NCI-H2227 (cell line): ENCODE results near the gene ARHGAP15.

ENCODE experiments used
- DNase-seq: peaks from one replicate; lab custom pipeline; 2025; ENCODE audit not compliant: unreplicated experiment; lab: John Stamatoyannopoulos, UW

The ARHGAP15 gene

DNA sequence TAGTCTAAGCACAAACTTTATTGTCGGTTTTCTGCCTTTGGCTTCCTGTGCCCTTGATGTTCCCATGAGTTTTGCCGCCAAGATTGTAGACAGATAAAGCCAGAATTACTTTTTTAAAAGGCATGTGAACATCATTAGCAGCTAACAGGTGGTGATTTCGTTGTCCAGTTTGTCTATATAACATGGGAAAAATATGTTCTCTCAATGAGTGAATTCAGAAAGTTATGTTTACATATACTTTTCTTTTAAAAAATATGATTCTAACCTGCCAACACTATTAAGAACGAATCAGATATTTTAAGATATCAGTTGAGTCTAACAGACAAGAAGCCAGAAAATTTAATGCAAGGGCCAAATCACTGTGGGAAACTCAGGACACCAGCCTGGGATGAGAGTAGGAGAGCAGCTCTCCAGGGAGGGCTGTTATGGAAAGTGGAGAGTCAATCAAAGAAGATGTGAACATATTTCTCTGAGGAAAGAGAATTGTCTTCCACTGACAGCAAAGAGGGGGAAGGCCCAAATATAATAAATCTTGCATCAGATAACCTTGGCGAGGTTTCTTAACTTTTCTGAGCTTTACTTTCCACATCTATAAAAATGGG, 311.3 kb downstream of the ARHGAP15 start:
- DNase-seq = no peak

DNA sequence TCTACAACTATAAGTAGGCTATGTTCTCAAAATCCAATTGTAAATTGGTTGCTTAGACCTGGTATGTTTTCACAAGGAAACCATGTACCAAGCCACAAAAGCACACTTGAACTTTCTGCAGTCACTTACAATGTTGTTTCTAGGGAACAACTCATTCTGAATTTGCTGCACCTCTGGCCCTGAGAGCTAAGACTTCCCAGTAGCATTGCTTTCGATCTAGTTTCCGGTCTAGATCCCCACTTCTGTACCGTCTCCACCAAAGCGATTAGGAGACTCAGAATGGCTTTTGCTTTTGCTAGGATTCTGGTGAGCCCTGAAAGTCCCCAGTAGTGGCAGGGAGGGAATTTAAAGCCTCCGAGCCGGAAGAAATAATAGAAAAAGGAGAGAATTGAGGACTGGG, 313.0 kb downstream of the ARHGAP15 start:
- no peak for DNase-seq

DNA sequence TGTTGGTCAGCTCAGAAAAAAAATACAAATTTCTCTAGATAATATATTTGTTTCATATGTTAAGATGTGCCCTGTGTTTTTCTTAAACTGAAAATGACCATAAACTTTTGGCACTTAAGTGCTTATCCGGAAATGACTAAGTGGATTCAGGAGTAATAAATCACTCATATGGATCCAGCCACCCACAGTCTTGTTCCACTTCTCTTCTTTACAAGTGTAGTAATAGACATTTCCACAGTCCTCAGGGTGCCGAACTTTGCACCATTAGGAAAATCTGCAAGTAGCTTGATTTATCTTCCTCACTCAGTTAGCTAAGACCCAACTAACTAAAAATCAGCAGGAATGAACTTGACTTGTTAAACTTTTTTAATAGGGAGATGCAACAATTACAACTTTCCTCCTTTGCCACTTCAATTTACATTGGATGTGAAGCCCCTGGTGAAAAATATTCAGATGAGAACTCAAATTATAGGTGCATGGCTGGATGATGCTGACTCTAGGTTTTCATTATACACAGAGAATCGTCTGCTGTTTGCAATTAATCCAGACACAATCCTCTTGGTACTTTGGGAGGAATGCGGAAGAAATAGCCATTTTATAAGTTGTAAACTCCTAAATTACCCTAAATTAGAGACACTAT, 322.5 kb downstream of the ARHGAP15 start:
- DNase-seq = no peak

DNA sequence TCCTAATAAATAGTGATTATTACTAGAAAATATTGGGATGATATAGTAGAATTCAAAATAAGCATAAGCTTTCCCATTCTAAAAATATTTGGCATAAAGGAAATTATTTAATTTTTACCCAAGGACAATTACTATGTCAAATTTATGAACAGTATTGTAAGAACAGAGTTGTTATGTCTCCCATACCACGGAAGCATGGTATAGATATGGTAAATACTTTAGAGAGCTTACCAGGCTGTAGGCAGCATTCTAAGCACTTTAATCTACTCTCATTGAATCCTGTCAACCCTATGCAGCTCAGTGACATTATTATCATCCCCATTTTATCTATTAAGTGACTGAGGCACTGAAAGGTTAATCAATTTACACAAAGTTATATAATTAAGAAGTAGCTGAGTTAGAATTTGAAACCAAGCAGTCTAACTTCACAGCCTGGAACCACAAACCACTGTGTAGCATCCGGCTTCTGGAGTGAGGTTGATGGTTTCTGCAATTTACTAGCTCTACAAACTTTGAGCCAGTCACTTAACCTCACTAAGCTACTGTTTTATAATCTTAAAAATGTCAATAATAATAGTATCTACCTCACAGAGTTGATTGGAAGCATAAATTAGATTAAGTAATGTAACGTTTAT, 323.7 kb downstream of the ARHGAP15 start:
- DNase-seq = no peak

DNA sequence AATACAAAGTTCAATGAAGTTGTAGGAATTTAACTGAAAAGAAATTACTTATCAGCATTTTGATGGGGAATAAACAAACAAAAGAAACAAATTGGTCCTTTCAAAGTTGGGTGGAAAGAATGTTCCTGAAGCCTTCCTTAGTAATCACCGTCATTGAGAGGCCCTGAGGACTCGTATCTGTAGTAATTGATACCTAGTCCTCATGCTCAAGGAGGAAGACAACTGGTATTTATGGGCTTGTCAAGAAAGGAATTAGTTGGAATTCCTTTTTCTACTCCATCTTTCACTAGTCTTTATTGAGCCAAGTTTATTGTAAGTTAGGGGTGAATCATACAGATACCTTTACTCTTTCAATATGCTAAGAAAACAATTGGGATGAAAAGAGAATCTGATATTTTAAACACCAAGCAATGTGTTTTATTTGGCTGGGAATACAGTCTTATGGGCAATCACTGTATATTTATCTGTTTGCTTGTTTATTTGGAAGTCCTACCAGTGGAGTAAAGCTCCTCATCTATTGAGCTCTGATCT, 324.8 kb downstream of the ARHGAP15 start:
- no peak for DNase-seq

DNA sequence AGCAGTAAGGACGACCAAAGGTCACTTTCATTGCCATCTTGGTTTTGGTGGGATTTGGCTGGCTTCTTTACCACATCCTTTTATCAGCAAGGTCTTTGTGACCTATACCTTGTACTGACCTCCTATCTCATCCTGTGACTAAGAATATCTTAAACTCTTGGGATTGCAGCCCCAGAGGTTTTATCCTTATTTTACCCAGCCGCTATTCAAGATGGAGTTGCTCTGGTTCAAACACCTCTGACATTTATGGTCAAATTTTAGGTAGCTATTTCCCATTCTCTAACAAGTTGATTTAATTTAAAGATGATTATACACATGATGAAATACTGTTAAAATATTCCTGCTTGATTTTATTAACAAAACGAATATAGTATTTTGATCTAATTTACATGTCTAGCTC, 326.1 kb downstream of the ARHGAP15 start:
- DNase-seq = no peak

DNA sequence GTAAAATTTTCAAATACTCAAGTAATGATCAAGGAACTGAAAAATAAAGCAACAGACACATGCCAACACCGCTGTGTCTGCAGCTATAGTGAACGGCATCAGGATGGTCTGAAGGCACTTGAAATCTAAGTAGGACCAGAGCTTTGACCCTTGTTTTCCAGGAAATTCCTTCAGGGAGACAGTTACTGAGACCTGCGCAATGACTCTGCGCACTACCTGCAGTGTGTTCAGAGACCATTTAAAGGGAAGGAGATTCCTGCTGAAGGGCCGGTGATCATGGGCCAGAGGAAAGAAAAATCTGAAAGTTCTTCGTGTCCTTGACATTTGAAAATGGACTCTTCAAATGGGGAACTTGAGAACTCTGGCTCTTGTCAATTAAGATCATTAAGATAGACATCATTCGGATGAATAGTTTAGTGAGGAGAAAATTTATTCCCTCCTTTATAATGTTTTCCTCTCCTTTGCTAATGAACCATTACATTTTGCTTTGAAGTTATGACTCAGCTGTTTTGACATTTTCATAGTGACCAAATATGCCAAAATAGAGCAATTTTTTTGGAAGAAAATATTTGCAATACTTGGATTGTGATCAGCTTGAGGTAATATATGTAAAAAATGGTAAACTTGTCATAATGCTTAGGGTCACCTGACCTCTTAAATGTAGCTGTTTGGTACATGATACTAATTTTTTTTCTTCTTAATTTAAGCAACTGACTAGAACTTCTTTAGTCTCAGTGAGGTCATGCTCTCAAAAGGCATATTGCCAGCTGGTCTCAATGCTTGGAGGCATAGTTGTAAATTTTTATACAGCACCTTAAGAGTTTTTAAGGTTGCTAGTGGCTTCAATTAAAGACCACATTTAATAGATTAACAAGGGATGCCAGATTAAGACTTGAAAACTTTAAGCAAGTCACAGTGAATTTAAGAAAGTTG, 329.3 kb downstream of the ARHGAP15 start:
- DNase-seq = no peak

DNA sequence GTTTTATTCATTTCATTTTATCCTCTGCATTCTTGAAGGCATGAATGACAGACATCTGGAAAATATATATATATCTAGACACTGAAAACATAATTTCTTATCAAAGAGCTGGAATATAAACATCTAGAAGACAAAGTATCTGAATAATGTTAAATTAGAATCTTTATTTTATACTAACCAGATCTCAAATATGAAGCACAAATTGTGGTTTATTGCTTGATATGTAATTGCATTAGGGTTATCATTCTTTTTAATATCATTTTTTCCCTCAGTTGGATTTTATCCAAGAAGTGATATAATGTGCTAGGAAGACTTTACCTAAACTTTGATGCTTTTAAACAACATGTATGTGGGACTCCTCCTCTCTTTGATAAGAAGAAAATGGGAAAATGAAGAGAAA, 331.2 kb downstream of the ARHGAP15 start:
- DNase-seq = no peak

DNA sequence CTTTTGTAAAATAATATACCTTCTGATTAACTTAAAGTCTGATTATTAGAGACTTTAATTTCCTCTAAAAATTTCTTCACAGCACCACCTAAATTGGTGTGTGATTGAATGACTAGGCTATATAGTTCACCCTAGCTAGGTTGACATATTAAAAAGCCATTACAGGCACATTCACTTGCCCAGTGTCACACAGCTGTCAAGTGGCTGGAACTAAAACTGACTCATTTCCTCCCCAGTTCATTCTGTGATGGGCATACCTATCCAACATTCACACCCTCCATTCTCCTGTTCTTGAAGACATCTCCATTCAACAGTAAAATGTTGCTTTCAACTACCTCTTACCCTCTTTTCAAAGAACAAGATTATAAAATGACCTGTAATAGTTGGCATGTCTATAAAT, 334.5 kb downstream of the ARHGAP15 start:
- no peak for DNase-seq

DNA sequence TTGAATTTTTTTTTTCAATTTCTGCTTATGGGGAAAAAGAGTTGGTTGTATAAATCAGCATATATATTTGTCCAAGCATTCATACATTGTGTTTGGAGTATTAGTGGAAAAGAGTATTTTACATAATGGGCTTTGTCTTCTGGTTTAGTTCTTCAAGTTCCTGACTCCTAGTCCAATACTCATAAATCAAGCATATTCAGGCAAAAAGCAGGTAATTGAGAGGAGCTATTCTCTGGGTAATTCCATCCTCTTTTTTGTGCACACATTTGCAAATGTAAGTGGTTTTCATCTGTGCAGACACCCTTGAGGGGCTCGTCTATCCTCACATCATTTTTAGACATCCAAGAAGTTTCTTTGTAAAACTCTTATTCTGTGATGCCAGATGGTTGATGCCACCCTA, 337.2 kb downstream of the ARHGAP15 start:
- DNase-seq = no peak

DNA sequence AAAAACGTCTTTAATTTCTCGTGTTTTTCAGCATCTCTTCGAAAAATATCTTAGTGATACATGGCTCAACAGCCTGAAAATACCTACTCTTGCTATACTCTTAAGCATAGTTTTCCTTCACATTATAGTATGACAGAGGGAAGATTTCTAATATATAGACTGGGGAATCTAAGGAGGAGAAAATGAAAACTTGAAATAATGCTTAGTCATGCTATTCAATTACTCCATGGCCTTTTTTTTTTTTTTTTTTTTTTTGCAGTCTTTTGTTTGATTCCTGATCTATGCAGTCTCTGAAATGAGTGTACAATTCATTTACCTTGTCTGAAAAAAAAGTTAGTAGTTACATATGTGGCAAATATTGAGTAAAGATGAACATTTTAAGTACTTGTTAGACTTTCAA, 337.8 kb downstream of the ARHGAP15 start:
- DNase-seq = no peak

DNA sequence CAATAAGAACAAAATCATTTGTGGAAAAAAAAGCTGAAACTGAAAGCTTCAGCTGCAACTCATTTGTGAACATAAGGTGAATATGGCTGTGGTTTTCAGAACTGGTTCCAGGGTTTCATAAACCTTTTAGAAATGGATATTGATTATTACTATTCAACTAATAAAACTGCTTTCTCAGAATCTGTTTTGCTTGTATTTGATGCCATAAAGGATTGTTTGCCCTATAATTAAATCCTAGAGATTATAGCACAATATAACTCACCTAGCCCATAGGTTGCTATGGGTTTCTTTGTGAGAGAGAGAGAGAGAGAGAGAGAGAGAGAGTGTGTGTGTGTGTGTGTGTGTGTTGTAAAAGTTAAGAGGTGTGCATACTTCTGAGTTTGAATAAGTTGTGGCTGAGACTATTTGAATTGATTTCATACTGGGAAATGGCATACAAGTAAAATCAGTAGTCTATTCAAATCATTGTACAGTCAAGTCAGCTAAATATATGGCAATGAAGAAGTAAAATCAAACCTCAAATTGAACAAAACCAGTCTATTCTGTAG, 339.2 kb downstream of the ARHGAP15 start:
- DNase-seq = no peak

DNA sequence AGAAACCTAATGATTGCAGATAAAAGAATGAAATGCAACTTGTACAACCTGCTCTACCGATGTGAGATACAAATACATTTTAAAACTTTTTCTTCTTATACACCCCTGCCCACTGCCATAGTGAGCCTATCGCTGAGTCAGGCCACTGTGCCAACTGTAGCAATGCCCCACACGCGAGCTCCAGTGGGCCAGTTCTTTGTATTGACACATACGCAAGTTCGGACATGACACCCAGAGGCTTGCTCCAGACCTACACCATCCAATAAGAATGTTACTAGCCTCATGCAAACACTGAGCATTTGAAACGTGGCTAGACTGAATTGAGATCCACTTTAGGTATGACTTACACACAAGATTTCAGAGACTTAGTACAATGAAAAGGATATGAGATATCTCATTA, 340.1 kb downstream of the ARHGAP15 start:
- no peak for DNase-seq

DNA sequence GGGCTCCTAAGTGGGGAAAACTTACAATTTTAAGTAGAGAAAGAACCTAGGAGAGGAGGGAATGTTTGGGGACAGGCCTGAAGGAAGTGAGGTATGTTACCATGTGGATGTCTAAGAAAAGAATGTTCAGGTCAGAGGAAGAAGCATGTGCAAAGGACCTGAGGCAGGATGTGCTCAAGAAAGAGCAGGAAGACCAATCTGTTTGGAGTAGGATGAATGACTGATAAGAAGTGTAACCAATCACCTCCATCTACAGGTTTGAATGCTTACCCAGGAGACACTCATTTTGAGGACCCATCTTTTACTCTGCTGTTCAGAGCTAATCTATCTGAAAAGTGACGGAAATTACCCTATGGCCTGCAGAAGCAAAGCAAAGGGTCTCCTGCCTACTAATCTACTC, 342.3 kb downstream of the ARHGAP15 start:
- DNase-seq = no peak

DNA sequence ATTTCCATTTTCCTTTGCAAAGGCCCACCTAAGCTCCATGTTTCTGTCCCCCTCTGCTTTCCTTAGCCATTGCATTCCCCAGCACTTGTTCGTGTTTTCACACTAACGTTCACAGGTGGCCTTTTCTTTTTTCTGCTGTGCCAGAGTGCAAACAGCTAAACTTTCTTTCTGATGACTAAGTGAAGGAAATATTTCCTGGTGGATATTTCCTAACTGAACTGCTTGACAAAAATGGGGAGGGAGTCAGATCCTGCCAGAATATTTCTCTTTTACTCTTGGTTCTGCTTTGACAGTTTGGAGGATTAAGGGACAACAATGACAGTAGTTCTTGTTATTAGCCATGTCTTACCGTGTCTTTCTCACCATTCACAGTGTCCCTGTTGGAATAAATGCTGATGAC, 344.0 kb downstream of the ARHGAP15 start:
- no peak for DNase-seq

DNA sequence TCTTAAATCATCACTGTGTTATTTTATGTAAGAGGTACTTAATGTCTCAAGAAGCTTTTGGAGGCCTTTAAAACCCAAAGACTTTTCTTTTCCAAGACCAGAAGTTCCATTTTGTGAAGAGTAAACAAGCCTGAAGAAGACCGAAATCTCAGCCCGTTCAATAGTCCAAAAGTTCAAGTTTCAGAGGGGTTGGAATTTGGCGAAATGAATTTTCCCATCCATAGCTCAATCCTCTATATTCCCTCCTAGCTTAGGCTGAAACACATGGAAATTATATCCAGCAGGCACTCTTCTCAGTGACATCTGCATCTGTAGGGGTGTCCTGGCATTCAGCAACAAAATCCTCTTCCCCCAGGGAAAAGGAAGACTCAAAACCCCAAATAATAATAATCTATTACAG, 344.6 kb downstream of the ARHGAP15 start:
- no peak for DNase-seq

DNA sequence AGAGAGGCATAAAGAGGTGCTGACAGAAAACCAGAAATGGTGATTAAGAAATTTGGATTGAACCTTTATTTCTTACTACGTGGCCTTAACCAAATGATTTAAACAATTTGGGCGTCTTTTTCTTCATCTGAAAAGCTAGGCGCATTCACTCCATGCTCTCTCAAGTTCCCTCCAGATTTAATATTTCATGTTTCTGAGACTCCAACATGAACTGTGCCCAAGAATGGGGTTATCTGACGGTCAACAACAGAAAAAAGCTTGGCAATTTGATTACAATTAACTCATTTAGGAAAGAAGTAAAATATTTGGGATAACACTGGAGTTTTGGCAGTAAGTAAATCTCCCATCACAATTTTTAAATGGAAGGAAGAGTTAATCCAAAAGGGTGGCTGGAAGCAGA, 345.4 kb downstream of the ARHGAP15 start:
- no peak for DNase-seq

DNA sequence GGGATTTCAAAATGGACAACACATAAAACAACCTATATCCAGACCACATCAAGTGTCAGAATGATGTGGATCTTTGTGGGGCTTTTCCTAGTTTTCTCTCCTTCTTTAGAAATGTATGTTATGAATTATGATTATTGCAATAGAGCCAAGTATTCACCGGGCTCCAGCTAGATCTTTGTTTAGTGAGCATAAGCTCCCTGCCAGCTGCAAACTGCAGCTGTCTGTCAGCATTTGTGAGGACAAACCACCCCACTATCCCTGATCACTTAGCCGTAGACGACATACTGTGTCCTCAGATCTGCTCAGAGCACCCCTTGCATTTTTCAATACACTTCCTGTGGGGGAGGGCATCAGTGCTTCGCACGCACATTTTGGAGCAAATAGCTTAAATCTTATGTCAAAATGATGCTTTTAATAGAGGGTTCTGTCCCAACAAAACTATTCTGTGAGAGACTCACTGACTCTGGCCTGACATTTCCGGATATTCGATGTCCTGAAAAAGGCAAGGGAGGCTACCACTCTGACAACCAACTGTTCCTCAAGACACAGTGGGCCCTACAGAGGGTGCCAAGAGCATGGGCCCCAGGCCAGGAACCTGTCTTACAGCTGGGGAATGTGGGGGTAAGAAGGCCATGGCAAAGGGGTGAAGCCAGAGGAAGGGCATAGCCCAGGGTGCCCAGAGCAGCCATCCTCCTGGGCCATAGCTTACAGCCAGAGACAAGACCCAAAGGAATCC, 346.0 kb downstream of the ARHGAP15 start:
- no peak for DNase-seq

DNA sequence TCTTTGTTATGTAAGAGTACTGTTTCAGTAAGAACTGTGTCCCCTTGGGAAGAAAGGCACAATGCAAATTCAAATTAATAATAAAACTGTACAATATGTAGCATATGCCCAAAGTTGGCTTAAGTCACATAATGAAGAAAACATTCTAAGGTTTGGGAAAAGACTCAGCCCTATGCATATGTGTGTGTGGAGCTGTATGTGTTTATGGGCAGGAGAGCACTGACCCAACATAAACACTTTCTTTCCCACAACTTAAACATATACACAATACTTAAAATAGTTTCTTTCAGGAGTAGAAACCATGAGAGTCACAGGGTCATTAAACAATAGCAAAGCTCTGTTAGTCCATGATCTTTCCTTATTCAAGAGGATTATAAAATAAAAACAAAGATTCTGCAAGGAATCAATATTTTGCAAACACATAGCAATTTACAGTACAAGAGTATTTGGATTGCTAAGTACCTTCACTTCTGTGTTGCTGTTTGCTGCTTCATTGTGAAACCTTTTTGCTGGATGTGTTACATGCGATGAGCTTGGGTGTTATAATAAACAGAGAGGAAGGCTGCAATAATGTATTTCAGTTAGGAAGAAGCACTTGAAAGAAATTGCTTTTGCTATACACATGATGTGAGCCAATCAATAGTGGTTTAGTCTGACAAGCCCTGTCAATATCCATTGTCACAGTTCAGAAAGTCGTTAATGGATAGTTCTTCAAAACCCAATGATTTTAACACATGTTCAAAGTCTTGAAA, 347.3 kb downstream of the ARHGAP15 start:
- DNase-seq = no peak
